ENCODE measurements around the gene NUBP1. TPM values are rescaled to one million over a fixed set of nuclear protein-coding genes. Genes with fewer than 3 reads are reported as not detected.

NUBP1 gene
- total RNA-seq, 1 experiment from 2014 or later, result 31.5 TPM

DNA sequence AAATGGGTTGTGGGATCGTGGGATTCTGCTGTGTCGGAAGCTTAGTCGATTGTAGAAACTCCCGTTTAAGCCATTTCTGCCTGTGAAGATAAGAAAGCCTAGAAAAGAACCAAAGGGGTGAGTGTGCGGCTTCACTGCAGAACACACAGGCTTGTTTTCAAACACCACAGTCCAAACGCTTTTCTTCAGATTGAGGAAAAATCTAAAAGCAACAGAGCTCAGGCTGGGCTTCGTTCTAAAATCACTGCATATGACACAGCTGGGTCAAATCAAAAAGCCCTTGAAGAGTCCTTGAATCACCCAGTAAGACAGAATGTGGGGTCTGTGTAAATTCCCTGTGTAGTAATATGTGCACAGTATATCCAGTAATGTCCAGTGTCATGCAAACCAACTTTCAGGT, 25.7 kb downstream of the NUBP1 start:
- H3K9me3 ChIP-seq (ENCODE audit: control insufficient read depth in 1 of 2, insufficient read depth in 1 of 2, low read depth in 1 of 2, low read length in 2 of 2), result no peaks in the 10 kb centered on the region
- CTCF ChIA-PET, result no interaction called here
- H3K4me1 ChIP-seq (ENCODE audit: control insufficient read depth in 1 of 2, insufficient read depth in 2 of 2, low read length in 2 of 2), result peaks cover 0 to 8% of the 10 kb centered on the region in 2 experiments; a peak in 2 of 4 replicates
- intact Hi-C loops (cut with micrococcal nuclease), result no loop called here
- H3K27me3 ChIP-seq (ENCODE audit: insufficient read depth, low read length), result no peaks in the 10 kb centered on the region
- no peak overlapping the region for H3K9ac ChIP-seq (ENCODE audit: low read length)
- H3K9me2 ChIP-seq (ENCODE audit: insufficient read depth), result no peaks in the 10 kb centered on the region
- H4K20me1 ChIP-seq (ENCODE audit: insufficient read depth), result no peaks in the 10 kb centered on the region
- POLR2A ChIA-PET, result no interaction called here
- RAD21 ChIA-PET (ENCODE audit: low non-redundant PET in 1 of 2, low total read pairs in 2 of 2, uncharacterized antibody in 2 of 2, unreplicated experiment in 2 of 2), result no interaction called here
- no peak overlapping the region for H3K4me3 ChIP-seq (replicated peaks in 1 of 2; ENCODE audit: low read depth in 1 of 2, low read length in 2 of 2)
- no peak overlapping the region for H3K27ac ChIP-seq (ENCODE audit: low read depth, low read length)
- no peak for ATAC-seq
- TF ChIP-seq CEBPB (IDR thresholded peaks at IDR 0.05; ENCODE audit: low read depth) (no peak), ATF3 (IDR thresholded peaks at IDR 0.05) (no peak), ZNF274 (IDR thresholded peaks at IDR 0.05; ENCODE audit: low read depth, low read length) (no peak), YY1 (IDR thresholded peaks at IDR 0.05; ENCODE audit: extremely low read depth, insufficient replicate concordance, low read depth, low read length) (no peak), RAD21 (IDR thresholded peaks at IDR 0.05; ENCODE audit: low read depth) (no peak), SRF (IDR thresholded peaks at IDR 0.05; ENCODE audit: low read depth) (no peak), EGR1 (IDR thresholded peaks at IDR 0.05; ENCODE audit: low read depth) (no peak)
- no peak for DNase-seq (ENCODE audit: low read depth, low spot score)
- H2AFZ ChIP-seq (ENCODE audit: low read depth, low read length, poor library complexity, severe bottlenecking), result no peak overlapping the region
- no peaks in the 10 kb centered on the region for H3K36me3 ChIP-seq (ENCODE audit: control insufficient read depth in 1 of 2, insufficient read depth in 2 of 2, low read length in 2 of 2)
- no peak overlapping the region for H3K4me2 ChIP-seq (ENCODE audit: low read length)
- BruUV-seq (replicated peaks), result no TSS peak
- no peaks in the 10 kb centered on the region for H3K79me2 ChIP-seq (ENCODE audit: insufficient read depth, low read length)

- H3K4me2 ChIP-seq (ENCODE audit: low read length), result no peak overlapping the region
- BruUV-seq (replicated peaks), result no TSS peak
- H3K4me3 ChIP-seq (replicated peaks in 1 of 2; ENCODE audit: low read depth in 1 of 2, low read length in 2 of 2), result no peak overlapping the region
- TF ChIP-seq REST (IDR thresholded peaks at IDR 0.05; ENCODE audit: low read depth) (no peak), SRF (IDR thresholded peaks at IDR 0.05; ENCODE audit: low read depth) (no peak)
- ATAC-seq (no peak), DNase-seq (ENCODE audit: low read depth, low spot score) (no peak)
- intact Hi-C loops (cut with micrococcal nuclease), result no loop called here
- no peak overlapping the region for H3K9ac ChIP-seq (ENCODE audit: low read length)
- no peaks in the 10 kb centered on the region for H3K36me3 ChIP-seq (ENCODE audit: control insufficient read depth in 1 of 2, insufficient read depth in 2 of 2, low read length in 2 of 2)
- CTCF ChIA-PET, result no interaction called here
- peaks cover 0 to 8% of the 10 kb centered on the region in 2 experiments; a peak in 2 of 4 replicates for H3K4me1 ChIP-seq (ENCODE audit: control insufficient read depth in 1 of 2, insufficient read depth in 2 of 2, low read length in 2 of 2)
- POLR2A ChIA-PET, result interaction anchor here (0.7 kb wide), 2 partner anchors 150 to 173 kb away, joined by 3 to 5 read pairs; no protein-coding TSS in a partner anchor
- no peaks in the 10 kb centered on the region for H3K9me3 ChIP-seq (ENCODE audit: control insufficient read depth in 1 of 2, insufficient read depth in 1 of 2, low read depth in 1 of 2, low read length in 2 of 2)
- no peak overlapping the region for H3K27ac ChIP-seq (ENCODE audit: low read depth, low read length)
- no peaks in the 10 kb centered on the region for H3K9me2 ChIP-seq (ENCODE audit: insufficient read depth)
- no peaks in the 10 kb centered on the region for H3K27me3 ChIP-seq (ENCODE audit: insufficient read depth, low read length)
- RAD21 ChIA-PET (ENCODE audit: low non-redundant PET in 1 of 2, low total read pairs in 2 of 2, uncharacterized antibody in 2 of 2, unreplicated experiment in 2 of 2), result no interaction called here
- H4K20me1 ChIP-seq (ENCODE audit: insufficient read depth), result no peaks in the 10 kb centered on the region
- no peak overlapping the region for H2AFZ ChIP-seq (ENCODE audit: low read depth, low read length, poor library complexity, severe bottlenecking)
- no peaks in the 10 kb centered on the region for H3K79me2 ChIP-seq (ENCODE audit: insufficient read depth, low read length)
These were observed 27.3 kb downstream of the NUBP1 start for GRCh38 chr16:10770907-10771306.
